Measurements from ENCODE around the gene OTUD5. TPM values are rescaled to one million over a fixed set of nuclear protein-coding genes. Genes with fewer than 3 reads are reported as not detected.

OTUD5 gene
- total RNA-seq, 1 experiment from 2014 or later = 41.4 TPM

GRCh38 chrX:48965959-48966358, 8.6 kb upstream of the OTUD5 start:
- ChIA-PET CTCF (no interaction called here), POLR2A (ENCODE audit: unreplicated experiment) (no interaction called here)
- no TSS peak for BruUV-seq (replicated peaks)
- no peaks in the 10 kb centered on the region for H4K20me1 ChIP-seq (ENCODE audit: low read length)
- H3F3A ChIP-seq (ENCODE audit: low read length, unreplicated experiment) = no peaks in the 10 kb centered on the region
- no peak overlapping the region for H3K9ac ChIP-seq (ENCODE audit: low read length)
- H3K27ac ChIP-seq (ENCODE audit: low read length) = no peak overlapping the region
- no peaks in the 10 kb centered on the region for H3K27me3 ChIP-seq (ENCODE audit: low read length)
- no peaks in the 10 kb centered on the region for H3K9me3 ChIP-seq (ENCODE audit: low read length)
- no peak overlapping the region for H2AFZ ChIP-seq (ENCODE audit: low read length)
- no peaks in the 10 kb centered on the region for H3K36me3 ChIP-seq (ENCODE audit: low read depth, low read length)
- H3K79me2 ChIP-seq (ENCODE audit: low read length) = no peaks in the 10 kb centered on the region
- H3K4me1 ChIP-seq (ENCODE audit: insufficient read depth, low read length) = no peaks in the 10 kb centered on the region
- ATAC-seq = no peak
- H3K4me3 ChIP-seq (ENCODE audit: low read length) = no peak overlapping the region
- no peak for DNase-seq
- H3K4me2 ChIP-seq (ENCODE audit: low read length) = no peak overlapping the region
- H3K9me2 ChIP-seq (replicated peaks; ENCODE audit: low read length) = no peaks in the 10 kb centered on the region
- TF ChIP-seq EZH2 (IDR thresholded peaks at IDR 0.05; ENCODE audit: low read length, unreplicated experiment) = no peak
- TF ChIP-seq EZH2phosphoT487 (IDR thresholded peaks at IDR 0.05; ENCODE audit: borderline replicate concordance, low read length) = no peak
- no peak for TF ChIP-seq CTCF (conservative IDR thresholded peaks at IDR 0.05; ENCODE audit: low read depth, low read length)
- intact Hi-C loops (cut with micrococcal nuclease) = no loop called here

GRCh38 chrX:48961585-48962091, 4.2 kb upstream of the OTUD5 start:
- no peak overlapping the region for H3K9ac ChIP-seq (ENCODE audit: low read length)

More at GRCh38 chrX:48961585-48962091, 4.2 kb upstream of the OTUD5 start:
- Histone ChIP-seq H3K4me3 (ENCODE audit: low read length) (no peak overlapping the region), H3K4me2 (ENCODE audit: low read length) (no peak overlapping the region), H3K27ac (ENCODE audit: low read length) (no peak overlapping the region), H3K9me3 (ENCODE audit: low read length) (no peaks in the 10 kb centered on the region), H3K79me2 (ENCODE audit: low read length) (peaks cover 5% of the 10 kb centered on the region), H3K27me3 (ENCODE audit: low read length) (no peaks in the 10 kb centered on the region), H3K36me3 (ENCODE audit: low read depth, low read length) (no peaks in the 10 kb centered on the region), H3F3A (ENCODE audit: low read length, unreplicated experiment) (no peaks in the 10 kb centered on the region), H3K4me1 (ENCODE audit: insufficient read depth, low read length) (peaks cover 9% of the 10 kb centered on the region), H3K9me2 (replicated peaks; ENCODE audit: low read length) (no peaks in the 10 kb centered on the region), H2AFZ (ENCODE audit: low read length) (no peak overlapping the region), H4K20me1 (ENCODE audit: low read length) (no peaks in the 10 kb centered on the region)
- ATAC-seq = no peak
- POLR2A ChIA-PET (ENCODE audit: unreplicated experiment) = no interaction called here
- no TSS peak for BruUV-seq (replicated peaks)
- no peak for DNase-seq
- intact Hi-C loops (cut with micrococcal nuclease) = no loop called here
- CTCF ChIA-PET = no interaction called here
- TF ChIP-seq CTCF (conservative IDR thresholded peaks at IDR 0.05; ENCODE audit: low read depth, low read length) (no peak), EZH2phosphoT487 (IDR thresholded peaks at IDR 0.05; ENCODE audit: borderline replicate concordance, low read length) (no peak), EZH2 (IDR thresholded peaks at IDR 0.05; ENCODE audit: low read length, unreplicated experiment) (no peak)

Measured in PC-3 (cell line).